SK-N-MC (cell line): ENCODE results near the gene C1QL2.

Source experiments
- EZH2 ChIP-seq: fragments of 200-600 bp; sonication (generic); IDR thresholded peaks from one replicate; pipeline ENCODE4 v1.6.1; 2017; ENCODE audit warnings: antibody characterized with exemption
- FOXP2 ChIP-seq: optimal IDR thresholded peaks from 2 replicates; pipeline ENCODE3; 2011; ENCODE audit warnings: mild to moderate bottlenecking, moderate library complexity; ENCODE audit not compliant: insufficient read depth; ENCODE audit errors: extremely low read length, control extremely low read depth
- POLR2AphosphoS5 ChIP-seq: IDR thresholded peaks from 2 replicates; pipeline ENCODE4 v1.6.1; 2012; ENCODE audit warnings: mild to moderate bottlenecking, low read depth, low read length, borderline replicate concordance

DNA sequence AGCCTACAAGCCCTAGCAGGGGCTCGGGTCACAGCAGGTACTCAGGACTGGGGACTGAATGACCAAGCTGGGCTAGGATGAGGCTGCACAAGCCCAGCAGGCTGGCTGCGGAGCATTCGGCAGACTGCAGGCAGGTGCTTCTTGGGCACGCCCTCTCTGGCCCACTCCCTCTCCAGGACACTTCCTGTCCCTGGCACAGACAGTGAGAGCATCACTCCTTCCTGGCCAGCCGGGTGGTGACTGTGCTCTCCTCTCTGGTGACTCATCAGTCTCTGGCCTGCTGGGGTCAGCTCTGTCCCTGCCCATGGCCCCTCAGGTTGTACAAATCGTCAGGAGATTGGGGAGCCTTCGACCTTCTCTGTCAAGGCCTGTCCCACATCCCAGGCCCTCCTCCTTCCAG is 22.5 kb downstream of the C1QL2 start:
- TF ChIP-seq EZH2 (no peak), POLR2AphosphoS5 (no peak), FOXP2 (no peak)
